ENCODE results near the gene GCNT2.
A peak's percentile ranks its signal among the peaks of the same experiment; 100 is the strongest.
"Not testable (repeated sequence)": the region's sequence is repeated elsewhere in the genome, so short reads cannot be mapped to it uniquely, and the experiment has no call there.

GCNT2 gene

GRCh38 chr6:10491905-10492304 lies 29.2 kb upstream of the GCNT2 start:
- H3K4me1 Mint-ChIP-seq (ENCODE audit: low read depth); H3K36me3 Mint-ChIP-seq (ENCODE audit: low read depth); intact Hi-C loops (cut with micrococcal nuclease); H3K4me3 Mint-ChIP-seq; H3K27ac Mint-ChIP-seq: not testable (repeated sequence)
- peaks cover 34% of the 10 kb centered on the region for H3K27me3 Mint-ChIP-seq
- peaks cover 33% of the 10 kb centered on the region for H3K9me3 Mint-ChIP-seq

DNA sequence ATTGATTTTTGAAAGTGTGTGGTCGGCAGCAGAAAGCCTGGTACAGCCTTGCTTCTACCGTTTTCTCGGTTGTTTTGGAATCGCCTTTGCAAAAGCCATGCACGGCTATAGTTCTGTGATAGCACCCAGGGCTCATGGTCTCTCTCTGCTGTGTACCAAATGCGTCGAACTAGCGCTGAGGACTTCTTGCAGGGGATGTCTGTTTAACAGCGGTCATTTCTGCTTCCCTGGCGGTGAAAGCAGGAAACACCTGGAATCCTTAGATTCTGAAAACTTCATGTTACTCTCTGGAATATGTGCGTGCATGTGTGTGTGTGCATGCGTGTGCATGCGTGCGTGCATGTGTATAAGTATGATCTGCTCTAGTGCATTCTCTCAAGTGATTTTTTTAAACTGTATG lies 26.1 kb upstream of the GCNT2 start:
- H3K4me3 Mint-ChIP-seq: no peak overlapping the region
- H3K36me3 Mint-ChIP-seq (ENCODE audit: low read depth): no peaks in the 10 kb centered on the region
- peaks cover 23% of the 10 kb centered on the region for H3K27me3 Mint-ChIP-seq
- H3K9me3 Mint-ChIP-seq: peaks cover 15% of the 10 kb centered on the region
- no peak overlapping the region for H3K27ac Mint-ChIP-seq
- intact Hi-C loops (cut with micrococcal nuclease): no loop called here
- H3K4me1 Mint-ChIP-seq (ENCODE audit: low read depth): no peaks in the 10 kb centered on the region

DNA sequence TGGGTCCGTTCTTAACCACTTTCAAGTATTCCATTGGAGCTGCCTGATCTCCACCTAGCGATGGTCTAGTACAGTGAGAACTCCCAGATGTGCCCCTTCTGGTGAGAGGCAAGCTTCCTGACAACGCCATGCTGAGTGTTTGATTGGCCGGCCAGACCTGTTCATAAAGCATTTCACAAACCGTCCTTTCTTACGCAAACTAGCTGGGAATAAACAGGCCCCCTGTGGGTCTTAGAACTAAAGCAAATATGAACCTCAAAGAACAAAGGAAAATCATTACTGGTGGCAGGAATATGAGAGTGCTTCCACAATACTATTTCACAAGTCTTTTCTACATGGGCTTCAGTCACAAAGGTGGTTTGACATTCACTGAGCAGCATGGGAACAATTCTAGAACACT lies 15.6 kb upstream of the GCNT2 start:
- intact Hi-C loops (cut with micrococcal nuclease): no loop called here
- Mint-ChIP-seq H3K4me3 (no peak overlapping the region), H3K36me3 (ENCODE audit: low read depth) (no peaks in the 10 kb centered on the region), H3K9me3 (no peaks in the 10 kb centered on the region), H3K27me3 (peaks cover 5% of the 10 kb centered on the region), H3K4me1 (ENCODE audit: low read depth) (no peaks in the 10 kb centered on the region), H3K27ac (no peak overlapping the region)

DNA sequence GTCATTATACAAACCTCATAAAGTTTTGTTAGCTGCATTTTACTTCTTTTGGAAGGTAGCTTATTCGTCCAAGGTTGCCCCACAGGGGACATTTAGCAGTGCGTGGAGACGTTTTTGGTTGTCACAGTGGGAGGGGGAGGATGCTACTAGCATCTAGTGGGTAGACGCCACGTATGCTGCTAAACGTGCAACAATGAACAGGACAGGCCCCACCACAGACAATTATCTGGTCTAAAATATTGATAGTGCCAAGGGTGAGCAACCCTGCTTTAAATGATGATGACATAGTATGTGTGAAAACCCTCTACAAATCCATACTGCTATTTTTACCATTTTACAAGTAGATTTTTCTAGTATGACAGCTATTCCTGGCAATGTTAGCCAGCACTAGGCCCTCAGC lies 13.9 kb upstream of the GCNT2 start:
- Mint-ChIP-seq H3K27me3 (no peaks in the 10 kb centered on the region), H3K9me3 (no peaks in the 10 kb centered on the region), H3K4me1 (ENCODE audit: low read depth) (no peaks in the 10 kb centered on the region), H3K4me3 (no peak overlapping the region), H3K36me3 (ENCODE audit: low read depth) (no peaks in the 10 kb centered on the region), H3K27ac (no peak overlapping the region)
- intact Hi-C loops (cut with micrococcal nuclease): no loop called here

GRCh38 chr6:10507715-10508114 lies 13.4 kb upstream of the GCNT2 start:
- Mint-ChIP-seq H3K4me1 (ENCODE audit: low read depth) (no peaks in the 10 kb centered on the region), H3K4me3 (no peak overlapping the region), H3K36me3 (ENCODE audit: low read depth) (no peaks in the 10 kb centered on the region), H3K9me3 (no peaks in the 10 kb centered on the region), H3K27me3 (no peaks in the 10 kb centered on the region), H3K27ac (no peak overlapping the region)
- intact Hi-C loops (cut with micrococcal nuclease): no loop called here

DNA sequence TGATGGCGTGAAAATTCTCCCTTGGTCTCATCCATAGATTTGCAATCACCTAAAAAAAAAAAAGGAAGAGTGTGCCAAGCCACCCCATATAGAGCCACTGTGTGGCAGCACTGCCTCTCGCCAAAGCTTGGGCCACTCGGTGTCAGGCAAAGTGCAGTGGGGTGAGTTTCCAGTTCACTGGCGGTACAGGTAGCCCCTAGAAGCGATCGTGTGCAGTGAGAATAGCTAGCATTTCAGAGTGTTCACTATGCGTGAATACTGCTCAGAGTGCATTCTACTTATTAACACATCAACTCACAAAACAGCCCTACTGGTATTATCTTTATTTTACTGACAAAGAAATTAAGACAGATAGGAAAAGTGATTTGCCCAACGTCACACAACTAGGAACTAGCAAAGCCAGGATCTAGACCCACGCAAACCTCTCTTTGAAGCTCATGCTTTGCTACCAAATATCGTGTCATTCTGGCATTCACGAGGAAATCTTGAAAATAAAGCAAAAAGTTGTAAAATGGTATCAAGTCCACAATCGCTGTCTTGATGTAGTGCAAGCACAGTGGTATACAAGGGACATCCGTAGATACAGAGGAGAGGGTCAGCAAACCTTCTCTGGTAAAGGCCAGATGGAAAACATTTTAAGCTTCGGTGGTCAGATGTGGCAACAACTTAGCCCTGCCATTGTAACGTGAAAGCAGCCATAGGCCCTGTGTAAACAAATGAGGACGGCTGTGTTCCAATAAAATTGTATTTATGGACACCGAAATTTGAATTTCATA lies 10.4 kb upstream of the GCNT2 start:
- H3K4me1 Mint-ChIP-seq (ENCODE audit: low read depth): no peaks in the 10 kb centered on the region
- no peaks in the 10 kb centered on the region for H3K36me3 Mint-ChIP-seq (ENCODE audit: low read depth)
- H3K27ac Mint-ChIP-seq: no peak overlapping the region
- H3K27me3 Mint-ChIP-seq: no peaks in the 10 kb centered on the region
- H3K4me3 Mint-ChIP-seq: peak overlapping the region; percentile 44
- no peaks in the 10 kb centered on the region for H3K9me3 Mint-ChIP-seq
- intact Hi-C loops (cut with micrococcal nuclease): loop anchor here (2.0 kb wide), 2 partner anchors 184 to 290 kb away; partner anchors contain the start of genes C6orf52 and PAK1IP1

DNA sequence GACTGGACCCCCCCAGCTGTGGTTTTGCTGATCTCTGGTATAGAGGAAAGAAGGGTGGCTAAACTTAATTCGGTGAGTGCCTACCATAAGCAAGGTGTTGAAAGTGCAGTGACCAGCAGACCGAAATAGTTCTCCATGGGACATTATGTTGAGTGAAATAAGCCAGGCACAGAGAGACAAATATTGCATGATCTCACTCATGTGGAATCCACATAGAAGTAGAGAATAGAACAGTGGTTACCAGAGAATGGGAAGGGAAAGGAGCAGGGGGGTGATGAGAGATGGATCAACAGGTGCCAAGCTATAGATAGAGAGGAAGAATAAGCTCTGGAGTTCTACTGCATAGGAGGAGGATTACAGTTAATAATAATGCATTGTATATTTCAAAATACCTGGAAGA lies 9.7 kb upstream of the GCNT2 start:
- Mint-ChIP-seq H3K4me3 (no peak overlapping the region), H3K36me3 (ENCODE audit: low read depth) (no peaks in the 10 kb centered on the region), H3K27ac (peak overlapping the region; percentile 28), H3K9me3 (no peaks in the 10 kb centered on the region), H3K27me3 (no peaks in the 10 kb centered on the region), H3K4me1 (ENCODE audit: low read depth) (no peaks in the 10 kb centered on the region)
- intact Hi-C loops (cut with micrococcal nuclease): loop anchor here (2.0 kb wide), 2 partner anchors 183 to 289 kb away; partner anchors contain the start of genes C6orf52 and PAK1IP1

- H3K27ac Mint-ChIP-seq: no peak overlapping the region
- intact Hi-C loops (cut with micrococcal nuclease): no loop called here
- no peaks in the 10 kb centered on the region for H3K27me3 Mint-ChIP-seq
- H3K9me3 Mint-ChIP-seq: no peaks in the 10 kb centered on the region
- no peak overlapping the region for H3K4me3 Mint-ChIP-seq
- H3K4me1 Mint-ChIP-seq (ENCODE audit: low read depth): peaks cover 4% of the 10 kb centered on the region
- no peaks in the 10 kb centered on the region for H3K36me3 Mint-ChIP-seq (ENCODE audit: low read depth)
Measured at GRCh38 chr6:10513544-10513943, 7.6 kb upstream of the GCNT2 start.

DNA sequence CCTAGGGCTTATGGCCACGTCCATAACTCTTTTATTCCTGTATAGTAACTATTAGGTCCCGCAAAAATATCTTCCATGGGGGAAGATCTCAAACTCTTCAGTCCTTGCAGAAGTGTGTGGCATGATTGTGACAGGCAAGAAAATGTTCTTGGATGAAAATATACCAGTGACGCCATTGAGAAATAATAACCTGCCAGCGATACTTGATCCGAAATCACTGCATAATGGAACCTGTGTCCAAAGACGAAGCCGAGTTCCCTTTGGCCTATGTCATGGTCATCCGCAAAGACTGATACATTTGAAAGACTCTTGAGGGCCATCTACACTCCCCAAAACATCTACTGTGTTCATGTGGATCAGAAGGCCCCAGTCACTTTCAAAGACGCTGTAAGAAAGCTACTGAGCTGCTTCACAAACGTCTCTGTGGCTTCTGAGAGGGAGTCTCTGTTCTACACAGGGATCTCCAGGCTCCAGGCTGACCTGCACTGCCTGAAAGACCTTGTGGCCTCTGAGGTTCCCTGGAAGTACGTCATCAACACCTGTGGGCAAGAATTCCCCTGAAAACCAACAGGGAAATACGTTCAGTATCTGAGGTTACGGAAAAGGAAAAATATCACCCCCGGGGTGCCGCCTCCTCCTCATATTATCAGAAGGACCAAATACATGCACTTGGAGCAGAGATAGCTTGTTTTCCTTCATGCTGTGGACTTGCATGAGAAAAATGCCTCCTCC lies 6.9 kb upstream of the GCNT2 start:
- Mint-ChIP-seq H3K36me3 (ENCODE audit: low read depth) (no peaks in the 10 kb centered on the region), H3K27me3 (no peaks in the 10 kb centered on the region), H3K9me3 (no peaks in the 10 kb centered on the region), H3K4me1 (ENCODE audit: low read depth) (peaks cover 11% of the 10 kb centered on the region), H3K27ac (no peak overlapping the region), H3K4me3 (no peak overlapping the region)
- intact Hi-C loops (cut with micrococcal nuclease): no loop called here

DNA sequence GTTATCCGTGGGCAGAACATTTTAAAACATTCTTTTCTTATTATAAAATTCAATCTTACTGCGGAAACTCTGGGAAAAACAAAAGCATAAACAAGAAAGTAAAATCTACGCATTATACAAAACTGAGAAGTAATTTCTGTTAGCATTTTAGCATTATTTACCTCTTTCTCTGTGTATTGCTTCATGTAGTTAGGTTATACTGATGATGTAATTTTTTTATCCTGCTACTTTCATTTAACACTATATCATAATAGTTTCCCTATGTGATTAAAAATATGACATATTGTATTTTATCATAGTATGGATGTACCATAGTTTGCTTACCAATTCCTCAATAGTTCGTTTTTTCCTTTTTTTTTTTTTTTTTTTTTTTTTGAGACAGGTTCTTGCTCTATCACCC lies 4.2 kb upstream of the GCNT2 start:
- H3K27ac Mint-ChIP-seq: no peak overlapping the region
- peaks cover 36% of the 10 kb centered on the region for H3K4me1 Mint-ChIP-seq (ENCODE audit: low read depth)
- H3K36me3 Mint-ChIP-seq (ENCODE audit: low read depth): no peaks in the 10 kb centered on the region
- H3K4me3 Mint-ChIP-seq: no peak overlapping the region
- H3K9me3 Mint-ChIP-seq: no peaks in the 10 kb centered on the region
- intact Hi-C loops (cut with micrococcal nuclease): no loop called here
- no peaks in the 10 kb centered on the region for H3K27me3 Mint-ChIP-seq

DNA sequence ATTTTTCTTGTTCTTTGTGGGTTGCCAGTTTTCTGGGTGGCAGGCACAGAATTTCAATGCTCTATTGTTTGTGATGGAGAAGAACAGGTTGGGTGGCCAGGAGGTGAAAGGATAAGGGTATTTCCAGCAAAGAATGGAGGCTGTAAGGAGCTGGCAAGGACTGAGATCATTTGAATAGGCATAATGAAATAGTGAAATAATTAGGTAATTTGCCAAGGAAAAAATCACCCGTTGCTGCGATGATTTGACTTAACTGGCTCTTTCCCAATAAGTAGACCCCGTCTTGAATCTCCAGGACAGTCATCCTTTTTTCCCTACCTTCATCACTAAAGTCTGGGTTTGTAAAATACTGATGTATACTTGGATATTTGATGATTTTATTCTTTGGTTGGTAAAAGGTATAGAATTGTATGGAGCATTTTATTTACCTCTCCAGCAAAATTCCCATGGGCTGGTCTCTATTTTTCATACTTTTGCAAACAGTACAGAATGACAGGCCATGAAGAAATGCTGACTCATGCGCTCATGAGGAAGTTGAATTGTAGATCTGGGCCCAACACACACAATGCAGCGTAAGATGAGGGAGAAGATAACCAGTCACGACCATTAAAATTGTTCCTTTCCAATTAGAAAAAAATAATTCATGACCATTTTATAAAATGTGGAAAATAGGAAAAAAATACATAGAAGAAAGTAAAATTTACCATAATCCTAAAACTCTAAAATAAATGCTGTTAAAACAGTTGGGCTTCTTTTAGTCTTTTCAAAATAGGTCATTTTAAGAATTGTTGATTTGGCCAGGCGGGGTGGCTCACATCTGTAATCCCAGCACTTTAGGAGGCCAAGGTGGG lies 2.4 kb upstream of the GCNT2 start:
- H3K36me3 Mint-ChIP-seq (ENCODE audit: low read depth): no peaks in the 10 kb centered on the region
- peak overlapping the region; percentile 93 for H3K27ac Mint-ChIP-seq
- intact Hi-C loops (cut with micrococcal nuclease): no loop called here

DNA sequence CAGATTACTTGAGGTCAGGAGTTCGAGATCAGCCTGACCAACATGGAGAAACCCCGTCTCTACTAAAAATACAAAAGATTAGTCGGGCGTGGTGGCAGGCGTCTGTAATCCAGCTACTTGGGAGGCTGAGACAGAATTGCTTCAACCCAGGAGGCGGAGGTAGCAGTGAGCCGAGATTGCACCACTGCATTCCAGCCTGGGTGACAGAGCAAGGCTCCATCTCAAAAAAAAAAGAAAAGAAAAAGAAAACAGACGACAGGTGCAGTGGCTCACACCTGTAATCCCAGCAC lies 1.8 kb upstream of the GCNT2 start:
- peak overlapping the region; percentile 17 for H3K4me3 Mint-ChIP-seq

More for the DNA sequence above, 2.4 kb upstream of the GCNT2 start:
- H3K27me3 Mint-ChIP-seq: no peaks in the 10 kb centered on the region
- H3K9me3 Mint-ChIP-seq: no peaks in the 10 kb centered on the region
- peak overlapping the region; percentile 17 for H3K4me3 Mint-ChIP-seq
- peaks cover 49% of the 10 kb centered on the region for H3K4me1 Mint-ChIP-seq (ENCODE audit: low read depth)

DNA sequence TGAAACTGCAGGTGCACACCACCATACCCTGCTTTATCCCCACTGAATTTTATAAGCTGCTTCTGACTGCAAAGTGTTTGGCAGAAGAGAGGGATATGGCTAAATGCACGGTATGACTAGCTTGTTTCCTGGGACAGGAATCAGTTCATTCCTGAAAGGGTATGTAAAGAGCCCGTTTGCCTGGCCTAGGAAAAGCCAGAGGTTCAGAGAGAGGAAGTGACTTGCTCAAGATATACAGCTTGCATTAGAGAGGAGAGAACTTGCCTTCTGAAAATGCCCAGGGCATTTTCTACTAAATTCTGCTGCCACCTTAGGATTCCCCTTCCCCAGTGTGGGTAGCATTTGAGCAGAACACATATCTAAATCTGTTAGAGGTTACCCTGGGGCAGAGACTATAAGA lies 683 bp upstream of the GCNT2 start:
- peak overlapping the region; percentile 70 for H3K27ac Mint-ChIP-seq

More for the DNA sequence above, 1.8 kb upstream of the GCNT2 start:
- Mint-ChIP-seq H3K27ac (peak overlapping the region; percentile 93), H3K4me1 (ENCODE audit: low read depth) (peaks cover 51% of the 10 kb centered on the region)
- H3K27me3 Mint-ChIP-seq; H3K9me3 Mint-ChIP-seq; intact Hi-C loops (cut with micrococcal nuclease); H3K36me3 Mint-ChIP-seq (ENCODE audit: low read depth): not testable (repeated sequence)

More for the DNA sequence above, 683 bp upstream of the GCNT2 start:
- intact Hi-C loops (cut with micrococcal nuclease): loop anchor here (5.0 kb wide), 1 partner anchor 77 kb away; no protein-coding TSS in a partner anchor
- H3K36me3 Mint-ChIP-seq (ENCODE audit: low read depth): no peaks in the 10 kb centered on the region
- peaks cover 59% of the 10 kb centered on the region for H3K4me1 Mint-ChIP-seq (ENCODE audit: low read depth)
- H3K9me3 Mint-ChIP-seq: no peaks in the 10 kb centered on the region
- H3K27me3 Mint-ChIP-seq: no peaks in the 10 kb centered on the region
- H3K4me3 Mint-ChIP-seq: no peak overlapping the region
